T-helper 1 cell treated with Interleukin-12 subunit alpha and Interleukin-12 subunit beta and Interleukin-4 antibody, amounts not matched to agents 30 μg/mL and 1 μg/mL, for 36 hours (primary cell): ENCODE data around the gene NR2E1.

Experiments used
- H3K27ac Mint-ChIP-seq: one replicate; pipeline ENCODE4 v1.8.0; 2021; ENCODE audit warnings: mild to moderate bottlenecking, mixed read lengths
- H3K27me3 Mint-ChIP-seq: one replicate; pipeline ENCODE4 v1.8.0; 2021; ENCODE audit warnings: low read depth, mixed read lengths
- H3K36me3 Mint-ChIP-seq: one replicate; pipeline ENCODE4 v1.8.0; 2021; ENCODE audit warnings: low read depth, mixed read lengths
- H3K4me1 Mint-ChIP-seq: one replicate; pipeline ENCODE4 v1.8.0; 2021; ENCODE audit warnings: low read depth, mixed read lengths
- H3K4me3 Mint-ChIP-seq: one replicate; pipeline ENCODE4 v1.8.0; 2021; ENCODE audit warnings: mild to moderate bottlenecking, moderate library complexity, mixed read lengths
- H3K9me3 Mint-ChIP-seq: one replicate; pipeline ENCODE4 v1.8.0; 2021; ENCODE audit warnings: mixed read lengths

Gene NR2E1

GRCh38 chr6:108200186-108200585 is 34.4 kb downstream of the NR2E1 start:
- Mint-ChIP-seq H3K27ac (no peak overlapping the region), H3K36me3 (peaks cover 2% of the 10 kb centered on the region), H3K9me3 (no peaks in the 10 kb centered on the region), H3K27me3 (no peaks in the 10 kb centered on the region), H3K4me1 (no peaks in the 10 kb centered on the region), H3K4me3 (no peak overlapping the region)

- peaks cover 5% of the 10 kb centered on the region for H3K36me3 Mint-ChIP-seq
- H3K27me3 Mint-ChIP-seq, result no peaks in the 10 kb centered on the region
- H3K9me3 Mint-ChIP-seq, result no peaks in the 10 kb centered on the region
- H3K4me1 Mint-ChIP-seq, result peaks cover 4% of the 10 kb centered on the region
- no peak overlapping the region for H3K27ac Mint-ChIP-seq
- no peak overlapping the region for H3K4me3 Mint-ChIP-seq
These were observed 34.8 kb downstream of the NR2E1 start for GRCh38 chr6:108200631-108201030.

DNA sequence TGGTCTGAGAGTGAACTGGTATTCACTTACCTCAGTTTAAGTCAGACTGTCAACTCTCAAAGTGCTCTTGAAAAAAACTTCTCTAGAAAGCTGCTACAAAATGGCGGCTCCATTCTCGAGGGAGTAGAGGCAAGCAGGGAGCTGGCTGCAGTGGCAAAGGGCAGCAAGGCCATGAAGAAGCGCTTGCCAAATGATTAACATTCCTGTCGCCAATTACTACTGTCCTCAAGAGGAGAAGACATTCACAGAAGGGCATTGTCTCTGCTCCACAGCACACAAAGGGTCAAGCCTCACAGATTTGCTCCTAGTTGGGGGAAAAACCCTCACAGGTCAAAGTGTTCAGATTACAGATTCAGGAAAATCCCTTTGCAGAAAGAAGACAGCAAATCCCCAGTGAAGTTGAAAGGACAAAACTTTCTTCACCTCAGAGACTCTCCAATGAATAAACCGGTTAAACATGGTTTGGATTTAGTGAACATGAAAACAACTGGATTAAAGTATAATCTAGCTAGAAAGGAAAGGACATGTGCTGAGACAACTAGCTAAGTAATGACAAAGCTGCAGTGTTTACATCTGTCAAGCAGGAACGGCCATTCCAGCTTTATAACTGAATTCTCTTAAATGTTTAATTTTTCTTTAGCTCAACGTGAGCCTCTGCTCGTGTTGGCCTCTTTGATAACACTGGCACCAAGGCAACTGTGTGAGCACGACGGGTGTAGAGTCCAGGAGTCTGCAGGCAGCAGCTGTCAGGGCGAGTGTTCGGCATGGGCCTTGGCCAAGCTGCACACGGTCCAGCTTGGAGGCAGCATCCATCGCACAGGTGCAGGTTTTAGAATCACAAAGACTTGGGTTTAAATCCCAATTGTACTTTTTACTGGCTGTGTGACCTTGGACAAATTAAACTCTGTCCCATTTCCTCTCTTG is 37.6 kb downstream of the NR2E1 start:
- Mint-ChIP-seq H3K27me3 (no peaks in the 10 kb centered on the region), H3K27ac (no peak overlapping the region), H3K9me3 (no peaks in the 10 kb centered on the region), H3K36me3 (peaks cover 9% of the 10 kb centered on the region), H3K4me3 (no peak overlapping the region), H3K4me1 (peaks cover 4% of the 10 kb centered on the region)

- Mint-ChIP-seq H3K4me3 (no peak overlapping the region), H3K27ac (no peak overlapping the region), H3K27me3 (no peaks in the 10 kb centered on the region), H3K9me3 (no peaks in the 10 kb centered on the region), H3K36me3 (peaks cover 20% of the 10 kb centered on the region), H3K4me1 (peaks cover 4% of the 10 kb centered on the region)
These were observed 41.2 kb downstream of the NR2E1 start for GRCh38 chr6:108207013-108207412.

- peaks cover 23% of the 10 kb centered on the region for H3K36me3 Mint-ChIP-seq
- H3K9me3 Mint-ChIP-seq, result no peaks in the 10 kb centered on the region
- peaks cover 4% of the 10 kb centered on the region for H3K4me1 Mint-ChIP-seq
- H3K27ac Mint-ChIP-seq, result no peak overlapping the region
- no peak overlapping the region for H3K4me3 Mint-ChIP-seq
- H3K27me3 Mint-ChIP-seq, result no peaks in the 10 kb centered on the region
These were observed 43.9 kb downstream of the NR2E1 start for GRCh38 chr6:108209738-108210137.

- Mint-ChIP-seq H3K27me3 (no peaks in the 10 kb centered on the region), H3K4me3 (no peak overlapping the region), H3K36me3 (peaks cover 22% of the 10 kb centered on the region), H3K9me3 (no peaks in the 10 kb centered on the region), H3K27ac (no peak overlapping the region), H3K4me1 (peaks cover under 1% of the 10 kb centered on the region)
These were observed 44.7 kb downstream of the NR2E1 start for GRCh38 chr6:108210556-108210955.

DNA sequence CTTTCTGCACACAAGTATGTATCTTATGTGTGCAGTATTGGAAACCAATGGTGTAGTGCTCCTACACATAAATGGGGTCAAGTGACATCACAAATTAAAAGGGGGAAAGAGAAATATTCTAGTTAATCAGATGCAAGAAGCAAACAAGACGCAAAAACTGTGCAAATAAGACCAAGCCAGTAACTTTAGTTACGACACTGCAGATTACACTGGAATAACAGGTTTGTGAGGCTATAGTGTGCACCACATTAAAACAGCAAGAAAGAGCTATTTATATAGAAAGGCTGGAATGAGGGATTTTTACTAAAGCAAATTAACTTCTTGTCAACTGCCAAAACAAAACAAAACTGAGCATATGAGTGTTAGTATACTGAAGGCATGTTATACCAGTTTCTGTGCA is 45.8 kb downstream of the NR2E1 start:
- H3K36me3 Mint-ChIP-seq, result peaks cover 22% of the 10 kb centered on the region
- H3K27ac Mint-ChIP-seq, result no peak overlapping the region
- H3K9me3 Mint-ChIP-seq, result no peaks in the 10 kb centered on the region
- no peaks in the 10 kb centered on the region for H3K4me1 Mint-ChIP-seq
- no peak overlapping the region for H3K4me3 Mint-ChIP-seq
- H3K27me3 Mint-ChIP-seq, result no peaks in the 10 kb centered on the region

DNA sequence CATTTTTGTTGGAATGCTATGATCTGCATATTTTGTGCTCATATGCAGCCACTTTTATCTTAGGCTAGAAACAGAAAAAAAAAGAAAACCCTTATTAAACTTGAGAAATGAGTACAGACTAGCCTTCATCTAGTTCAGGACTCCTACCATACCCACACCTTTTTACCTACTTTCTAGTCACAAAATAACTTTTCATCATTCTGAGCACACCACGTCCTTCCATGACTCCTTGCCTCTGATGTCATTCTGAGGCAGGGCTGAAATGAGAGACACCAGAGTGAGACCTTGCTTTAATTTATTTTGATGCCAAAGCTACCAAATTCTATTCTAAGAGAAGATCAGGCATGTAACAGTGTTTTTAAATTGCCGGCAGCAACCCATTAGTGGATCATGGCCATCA is 56.2 kb downstream of the NR2E1 start:
- Mint-ChIP-seq H3K36me3 (peaks cover 20% of the 10 kb centered on the region), H3K27me3 (no peaks in the 10 kb centered on the region), H3K27ac (peak overlapping the region; percentile 26), H3K9me3 (no peaks in the 10 kb centered on the region), H3K4me3 (no peak overlapping the region), H3K4me1 (peaks cover 14% of the 10 kb centered on the region)

DNA sequence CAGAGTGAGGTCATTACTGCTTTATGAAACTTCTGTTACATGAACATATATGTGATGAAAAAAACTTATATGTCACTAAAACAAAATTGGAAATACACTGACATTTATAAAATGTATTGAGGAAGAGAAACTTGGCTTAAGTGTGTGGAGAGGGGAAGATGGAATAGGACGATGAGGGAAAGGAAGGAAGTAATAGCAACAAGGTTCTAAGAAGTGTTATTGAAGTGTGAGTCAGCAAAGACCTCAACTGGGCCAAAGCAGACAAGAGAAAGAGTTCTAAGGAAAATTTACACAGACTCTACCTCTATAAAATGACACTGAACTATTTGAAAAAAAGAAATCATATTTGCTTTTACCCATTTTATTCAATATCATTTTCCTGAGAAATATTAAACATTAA is 56.7 kb downstream of the NR2E1 start:
- Mint-ChIP-seq H3K36me3 (peaks cover 20% of the 10 kb centered on the region), H3K27ac (peak overlapping the region; percentile 26), H3K27me3 (no peaks in the 10 kb centered on the region), H3K4me1 (peaks cover 14% of the 10 kb centered on the region), H3K4me3 (peak overlapping the region; percentile 26), H3K9me3 (no peaks in the 10 kb centered on the region)

GRCh38 chr6:108227290-108227689 is 61.5 kb downstream of the NR2E1 start:
- H3K4me1 Mint-ChIP-seq, result peaks cover 9% of the 10 kb centered on the region
- no peaks in the 10 kb centered on the region for H3K27me3 Mint-ChIP-seq
- no peak overlapping the region for H3K4me3 Mint-ChIP-seq
- peaks cover 8% of the 10 kb centered on the region for H3K36me3 Mint-ChIP-seq
- H3K9me3 Mint-ChIP-seq, result no peaks in the 10 kb centered on the region
- no peak overlapping the region for H3K27ac Mint-ChIP-seq

DNA sequence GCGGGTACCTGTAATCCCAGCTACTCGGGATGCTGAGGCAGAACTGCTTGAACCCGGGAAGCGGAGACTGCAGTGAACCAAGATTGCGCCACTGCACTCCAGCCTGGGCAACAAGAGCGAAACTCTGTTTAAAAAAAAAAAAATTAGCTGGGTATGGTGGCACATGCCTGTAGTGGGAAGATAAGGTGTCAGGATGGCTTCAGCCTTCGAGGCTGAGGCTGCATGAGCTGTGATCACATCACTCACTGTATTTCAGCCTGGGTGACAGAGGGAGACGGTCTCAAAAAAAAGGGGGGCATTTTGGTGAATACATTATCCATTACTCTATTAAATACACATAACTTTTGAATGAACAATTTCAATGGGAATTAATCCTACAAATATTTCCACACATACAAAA is 62.6 kb downstream of the NR2E1 start:
- Mint-ChIP-seq H3K4me1 (peaks cover 3% of the 10 kb centered on the region), H3K4me3 (no peak overlapping the region), H3K36me3 (peaks cover 4% of the 10 kb centered on the region), H3K27ac (no peak overlapping the region), H3K27me3 (no peaks in the 10 kb centered on the region), H3K9me3 (no peaks in the 10 kb centered on the region)

GRCh38 chr6:108235127-108235526 is 69.3 kb downstream of the NR2E1 start:
- H3K4me3 Mint-ChIP-seq, result no peak overlapping the region
- H3K4me1 Mint-ChIP-seq, result peaks cover 3% of the 10 kb centered on the region
- H3K36me3 Mint-ChIP-seq, result peaks cover 14% of the 10 kb centered on the region
- H3K27me3 Mint-ChIP-seq, result no peaks in the 10 kb centered on the region
- H3K9me3 Mint-ChIP-seq, result no peaks in the 10 kb centered on the region
- no peak overlapping the region for H3K27ac Mint-ChIP-seq

GRCh38 chr6:108236791-108237190 is 71.0 kb downstream of the NR2E1 start:
- Mint-ChIP-seq H3K36me3 (peaks cover 20% of the 10 kb centered on the region), H3K27ac (no peak overlapping the region), H3K27me3 (no peaks in the 10 kb centered on the region), H3K9me3 (peaks cover 2% of the 10 kb centered on the region), H3K4me1 (peaks cover 3% of the 10 kb centered on the region), H3K4me3 (no peak overlapping the region)

- Mint-ChIP-seq H3K36me3 (peaks cover 30% of the 10 kb centered on the region), H3K27ac (no peak overlapping the region), H3K4me3 (no peak overlapping the region), H3K4me1 (peaks cover 3% of the 10 kb centered on the region), H3K27me3 (no peaks in the 10 kb centered on the region), H3K9me3 (peaks cover 8% of the 10 kb centered on the region)
These were observed 72.5 kb downstream of the NR2E1 start for GRCh38 chr6:108238322-108238721.
